ENCODE results near the gene TRIM43.
"Not testable (repeated sequence)": the region's sequence is repeated elsewhere in the genome, so short reads cannot be mapped to it uniquely, and the experiment has no call there.

TRIM43 gene

GRCh38 chr2:95591701-95592100 is at the start of gene TRIM43:
Gene TRIM43 (plus strand): TSS chr2:95592001. CDS start chr2:95594024, 2,023 bp downstream.
- not testable (repeated sequence) for DNase-seq (ENCODE audit: low read depth in 2 of 2)

- no peak for DNase-seq (ENCODE audit: low read depth in 2 of 2)
These were observed 40.7 kb upstream of the TRIM43 start for GRCh38 chr2:95551055-95551568.

- no peak for DNase-seq (ENCODE audit: low read depth in 2 of 2)
These were observed 38.9 kb upstream of the TRIM43 start for GRCh38 chr2:95552911-95553310.

- no peak for DNase-seq (ENCODE audit: low read depth in 2 of 2)
These were observed 22.6 kb upstream of the TRIM43 start for GRCh38 chr2:95569170-95569569.

GRCh38 chr2:95573866-95574265 is 17.9 kb upstream of the TRIM43 start:
- no peak for DNase-seq (ENCODE audit: low read depth in 2 of 2)

- DNase-seq (ENCODE audit: low read depth in 2 of 2), result no peak
These were observed 17.3 kb upstream of the TRIM43 start for GRCh38 chr2:95574506-95574905.

GRCh38 chr2:95575857-95576256 is 15.9 kb upstream of the TRIM43 start:
- DNase-seq (ENCODE audit: low read depth in 2 of 2), result no peak

GRCh38 chr2:95578539-95578938 is 13.3 kb upstream of the TRIM43 start:
- DNase-seq (ENCODE audit: low read depth in 2 of 2), result no peak

GRCh38 chr2:95583545-95583944 is 8.3 kb upstream of the TRIM43 start:
- not testable (repeated sequence) for DNase-seq (ENCODE audit: low read depth in 2 of 2)

GRCh38 chr2:95584321-95584720 is 7.5 kb upstream of the TRIM43 start:
- DNase-seq (ENCODE audit: low read depth in 2 of 2), result not testable (repeated sequence)

GRCh38 chr2:95589777-95590536 is 1.8 kb upstream of the TRIM43 start:
- not testable (repeated sequence) for DNase-seq (ENCODE audit: low read depth in 2 of 2)

- DNase-seq (ENCODE audit: low read depth in 2 of 2), result not testable (repeated sequence)
These were observed 1.2 kb downstream of the TRIM43 start for GRCh38 chr2:95592973-95593372.

GRCh38 chr2:95595012-95595411 is 3.2 kb downstream of the TRIM43 start:
- DNase-seq (ENCODE audit: low read depth in 2 of 2), result not testable (repeated sequence)

- DNase-seq (ENCODE audit: low read depth in 2 of 2), result not testable (repeated sequence)
These were observed 9.5 kb downstream of the TRIM43 start for GRCh38 chr2:95601301-95601700.

GRCh38 chr2:95602146-95602545 is 10.3 kb downstream of the TRIM43 start:
- DNase-seq (ENCODE audit: low read depth in 2 of 2), result not testable (repeated sequence)

GRCh38 chr2:95608356-95608755 is 16.6 kb downstream of the TRIM43 start:
- DNase-seq (ENCODE audit: low read depth in 2 of 2), result not testable (repeated sequence)

- DNase-seq (ENCODE audit: low read depth in 2 of 2), result not testable (repeated sequence)
These were observed 18.0 kb downstream of the TRIM43 start for GRCh38 chr2:95609764-95610163.

- DNase-seq (ENCODE audit: low read depth in 2 of 2), result not testable (repeated sequence)
These were observed 21.2 kb downstream of the TRIM43 start for GRCh38 chr2:95613048-95613447.

GRCh38 chr2:95622728-95623127 is 30.9 kb downstream of the TRIM43 start:
- DNase-seq (ENCODE audit: low read depth in 2 of 2), result not testable (repeated sequence)

- not testable (repeated sequence) for DNase-seq (ENCODE audit: low read depth in 2 of 2)
These were observed 39.2 kb downstream of the TRIM43 start for GRCh38 chr2:95630987-95631386.

- DNase-seq (ENCODE audit: low read depth in 2 of 2), result not testable (repeated sequence)
These were observed 41.9 kb downstream of the TRIM43 start for GRCh38 chr2:95633626-95634259.

GRCh38 chr2:95640515-95641288 is 48.9 kb downstream of the TRIM43 start:
- DNase-seq (ENCODE audit: low read depth in 2 of 2), result not testable (repeated sequence)
